HCT116 (cell line): ENCODE data around the gene CERS3. TPM values are rescaled to one million over a fixed set of nuclear protein-coding genes. Genes with fewer than 3 reads are reported as not detected.

Source experiments
- ATAC-seq: fragments of 200-7000 bp; cut with Tn5 transposase; 2 replicates; pipeline ENCODE4 v1.9.1; 2020; ENCODE audit warnings: mild to moderate bottlenecking, moderate library complexity
- BruUV-seq: library from RNA; stranded (reverse); fragments of 400-500 nt; replicated peaks from 2 replicates; lab custom pipeline; 2021; lab: Mats Ljungman, UMichigan
- CTCF ChIA-PET: fragments of 300-600 bp; sonication (Branson Sonifier 250); formaldehyde crosslinking; loops from one replicate; lab custom pipeline; 2021; ENCODE audit warnings: antibody characterized with exemption; lab: Charles Lee
- POLR2A ChIA-PET: fragments of 300-600, 350-600 bp; sonication (Branson Sonifier 250); formaldehyde crosslinking; loops from one replicate; lab custom pipeline; 2021; ENCODE audit warnings: antibody characterized with exemption; lab: Charles Lee
- RAD21 ChIA-PET, 2 experiments: fragments of 300-600 bp; sonication (Branson Sonifier 250); formaldehyde crosslinking; loops; one replicate each; lab custom pipeline; 2023; ENCODE audit warnings: low total read pairs in 2 of 2; ENCODE audit not compliant: uncharacterized antibody in 2 of 2, unreplicated experiment in 2 of 2, low non-redundant PET in 1 of 2; lab: Charles Lee
- DNase-seq: peaks from one replicate; pipeline ENCODE4 v3.0.0-alpha.2; 2010; ENCODE audit warnings: low read depth, low spot score
- H2AFZ ChIP-seq: fragments of 200-600 bp; shearing (Covaris generic), sonication (generic); 2 replicates; pipeline ENCODE4 v1.6.1; 2017; ENCODE audit warnings: low read depth, mixed run types, mixed read lengths, antibody characterized with exemption, low read length; ENCODE audit not compliant: poor library complexity, severe bottlenecking
- H3K27ac ChIP-seq: 2 replicates; pipeline ENCODE4 v1.5.1; 2012; ENCODE audit warnings: low read depth, low read length
- H3K27me3 ChIP-seq: fragments of 200-600 bp; sonication (generic); 2 replicates; pipeline ENCODE4 v1.6.1; 2016; ENCODE audit warnings: mixed run types, low read length, mixed read lengths; ENCODE audit not compliant: insufficient read depth
- H3K36me3 ChIP-seq, 2 experiments: fragments of 200-500 bp in 1 of 2; fragments of 200-600 bp in 1 of 2; sonication (Bioruptor generic) in 1 of 2; sonication (generic) in 1 of 2; 2 replicates each; pipeline versions ENCODE4 v1.5.1 to v1.6.1; 2014 to 2016; ENCODE audit warnings: low read length in 2 of 2, inconsistent platforms in 1 of 2, mixed read lengths in 1 of 2, mixed run types in 1 of 2; ENCODE audit not compliant: insufficient read depth in 2 of 2, control insufficient read depth in 1 of 2
- H3K4me1 ChIP-seq, 2 experiments: fragments of 200-600 bp in 1 of 2; sonication (generic) in 1 of 2; 2 replicates each; pipeline versions ENCODE4 v1.5.1 to v1.6.1; 2012 to 2017; ENCODE audit warnings: low read length in 2 of 2, inconsistent platforms in 1 of 2, mild to moderate bottlenecking in 1 of 2, mixed read lengths in 1 of 2, mixed run types in 1 of 2, moderate library complexity in 1 of 2; ENCODE audit not compliant: insufficient read depth in 2 of 2, control insufficient read depth in 1 of 2
- H3K4me2 ChIP-seq: fragments of 200-600 bp; sonication (generic); 2 replicates; pipeline ENCODE4 v1.6.1; 2017; ENCODE audit warnings: mixed run types, low read length, mixed read lengths
- H3K4me3 ChIP-seq, 2 experiments: fragments of 200-600 bp in 1 of 2; sonication (generic) in 1 of 2; replicated peaks in 1 of 2; 2 replicates each; pipeline ENCODE4 v1.5.1; 2011 to 2016; ENCODE audit warnings: low read length in 2 of 2, control low read depth in 1 of 2, low read depth in 1 of 2, mild to moderate bottlenecking in 1 of 2, mixed read lengths in 1 of 2, mixed run types in 1 of 2
- H3K79me2 ChIP-seq: fragments of 200-600 bp; sonication (generic); 2 replicates; pipeline ENCODE4 v1.6.1; 2017; ENCODE audit warnings: mild to moderate bottlenecking, mixed run types, low read length, moderate library complexity, mixed read lengths; ENCODE audit not compliant: insufficient read depth
- H3K9ac ChIP-seq: fragments of 200-600 bp; sonication (generic); 2 replicates; pipeline ENCODE4 v1.6.1; 2016; ENCODE audit warnings: low read length, mixed read lengths
- H3K9me2 ChIP-seq: fragments of 200-600 bp; sonication (generic), shearing (Covaris generic); 2 replicates; pipeline ENCODE4 v1.6.1; 2017; ENCODE audit warnings: mixed run types, mild to moderate bottlenecking, moderate library complexity; ENCODE audit not compliant: insufficient read depth
- H3K9me3 ChIP-seq, 2 experiments: fragments of 200-500 bp in 1 of 2; fragments of 200-600 bp in 1 of 2; sonication (Bioruptor generic) in 1 of 2; sonication (generic) in 1 of 2; 2 replicates each; pipeline ENCODE4 v1.6.1; 2014 to 2017; ENCODE audit warnings: low read length in 2 of 2, mixed read lengths in 2 of 2, inconsistent platforms in 1 of 2, low read depth in 1 of 2, mild to moderate bottlenecking in 1 of 2, mixed run types in 1 of 2, moderate library complexity in 1 of 2; ENCODE audit not compliant: control insufficient read depth in 1 of 2, insufficient read depth in 1 of 2
- H4K20me1 ChIP-seq: fragments of 200-600 bp; sonication (generic), shearing (Covaris generic); 2 replicates; pipeline ENCODE4 v1.6.1; 2017; ENCODE audit warnings: mixed run types, mild to moderate bottlenecking, moderate library complexity; ENCODE audit not compliant: insufficient read depth
- ATF3 ChIP-seq: IDR thresholded peaks from 2 replicates; pipeline ENCODE4 v1.6.1; 2012
- CBX3 ChIP-seq: IDR thresholded peaks from 2 replicates; pipeline ENCODE4 v1.6.1; 2012; ENCODE audit warnings: low read depth
- CEBPB ChIP-seq: IDR thresholded peaks from 2 replicates; pipeline ENCODE4 v1.6.1; 2012; ENCODE audit warnings: low read depth
- CTCF ChIP-seq, 3 experiments: fragments of 200-600 bp in 1 of 3; sonication (generic) in 1 of 3; IDR thresholded peaks in 2 of 3; conservative IDR thresholded peaks in 1 of 3; 2 replicates each; pipeline ENCODE4 v1.5.1; 2012 to 2017; ENCODE audit warnings: low read depth in 2 of 3, low read length in 2 of 3, antibody characterized with exemption in 1 of 3, borderline replicate concordance in 1 of 3, control low read depth in 1 of 3, mild to moderate bottlenecking in 1 of 3, mixed read lengths in 1 of 3, mixed run types in 1 of 3, moderate library complexity in 1 of 3; ENCODE audit not compliant: insufficient read depth in 1 of 3
- EGR1 ChIP-seq: IDR thresholded peaks from 2 replicates; pipeline ENCODE4 v1.6.1; 2012; ENCODE audit warnings: low read depth
- ELF1 ChIP-seq: IDR thresholded peaks from 2 replicates; pipeline ENCODE4 v1.6.1; 2012; ENCODE audit warnings: low read depth, borderline replicate concordance
- EZH2 ChIP-seq: fragments of 200-600 bp; sonication (generic); IDR thresholded peaks from 2 replicates; pipeline ENCODE4 v1.6.1; 2017; ENCODE audit warnings: antibody characterized with exemption, mixed run types
- EZH2phosphoT487 ChIP-seq: fragments of 200-600 bp; IDR thresholded peaks from 2 replicates; pipeline ENCODE4 v1.6.1; 2018; ENCODE audit warnings: antibody characterized with exemption, borderline replicate concordance
- FOSL1 ChIP-seq: IDR thresholded peaks from 2 replicates; pipeline ENCODE4 v1.6.1; 2012; ENCODE audit warnings: low read depth
- POLR2A ChIP-seq: IDR thresholded peaks from 2 replicates; pipeline ENCODE4 v1.7.0; 2011; ENCODE audit warnings: borderline replicate concordance; ENCODE audit not compliant: insufficient read depth, insufficient read length; ENCODE audit errors: extremely low read depth
- POLR2AphosphoS5 ChIP-seq: IDR thresholded peaks from 2 replicates; pipeline ENCODE4 v1.6.1; 2011; ENCODE audit warnings: mild to moderate bottlenecking, low read depth, low read length, moderate library complexity
- RAD21 ChIP-seq: IDR thresholded peaks from 2 replicates; pipeline ENCODE4 v1.6.1; 2012; ENCODE audit warnings: low read depth, mild to moderate bottlenecking
- REST ChIP-seq: IDR thresholded peaks from 2 replicates; pipeline ENCODE4 v1.6.1; 2012; ENCODE audit warnings: low read depth
- SP1 ChIP-seq: IDR thresholded peaks from 2 replicates; pipeline ENCODE4 v1.6.1; 2012; ENCODE audit warnings: low read depth
- SRF ChIP-seq: IDR thresholded peaks from 2 replicates; pipeline ENCODE4 v1.6.1; 2012; ENCODE audit warnings: low read depth
- TCF7L2 ChIP-seq: IDR thresholded peaks from 2 replicates; pipeline ENCODE4 v1.7.0; 2011; ENCODE audit warnings: borderline replicate concordance, inconsistent platforms; ENCODE audit not compliant: insufficient read depth, insufficient read length; ENCODE audit errors: extremely low read depth
- ZBTB33 ChIP-seq: IDR thresholded peaks from 2 replicates; pipeline ENCODE4 v1.6.1; 2011; ENCODE audit warnings: mild to moderate bottlenecking, low read length, moderate library complexity; ENCODE audit not compliant: insufficient replicate concordance; ENCODE audit errors: extremely low read depth
- ZFX ChIP-seq: fragments of 450-650 bp; IDR thresholded peaks from 2 replicates; pipeline ENCODE4 v1.6.1; 2017
- ZNF274 ChIP-seq: fragments of 200-500 bp; sonication (Bioruptor generic); IDR thresholded peaks from 2 replicates; pipeline ENCODE4 v1.6.1; 2014; ENCODE audit warnings: mild to moderate bottlenecking, low read depth, low read length, inconsistent platforms
- intact Hi-C: fragments of 100-400 bp; cut with micrococcal nuclease; formaldehyde crosslinking; loops from 2 replicates; pipeline ENCODE4 v1.10.0; 2022
- total RNA-seq: library from RNA; stranded (reverse); gene quantifications from one replicate; pipeline ENCODE4 v1.2.1, GENCODE V29; 2021; ENCODE audit not compliant: unreplicated experiment
- TF ChIP-seq, protein P1 (sequence below): IDR thresholded peaks from 2 replicates; pipeline ENCODE4 v1.6.1; 2012

CERS3 gene
- total RNA-seq, 1 experiment from 2014 or later: not detected

DNA sequence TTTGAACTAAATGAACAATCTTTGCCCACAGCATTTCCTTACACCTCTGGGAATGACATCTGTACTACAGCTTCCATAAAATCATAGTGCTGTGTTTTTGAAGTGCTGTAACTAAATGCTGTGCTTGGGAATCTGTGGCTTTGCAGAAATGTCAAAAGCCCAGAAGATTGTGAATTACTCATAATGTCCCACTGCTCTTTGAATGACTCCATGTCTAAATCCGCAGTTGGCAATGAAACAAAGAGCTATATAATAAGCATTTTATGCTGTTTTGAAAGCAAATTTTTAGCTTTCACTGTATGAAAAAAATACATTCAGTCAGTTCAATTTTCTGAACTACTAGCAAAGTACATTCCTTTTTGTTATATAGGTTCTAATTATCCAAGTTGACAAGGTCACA is 98.3 kb downstream of the CERS3 start:
- BruUV-seq: no TSS peak
- no peak overlapping the region for H3K27ac ChIP-seq
- no peak overlapping the region for H3K9ac ChIP-seq
- H3K4me3 ChIP-seq: no peak overlapping the region
- H3K27me3 ChIP-seq: no peaks in the 10 kb centered on the region
- ATAC-seq (no peak), DNase-seq (no peak)
- no peaks in the 10 kb centered on the region for H4K20me1 ChIP-seq
- H3K4me1 ChIP-seq: no peaks in the 10 kb centered on the region
- no peaks in the 10 kb centered on the region for H3K79me2 ChIP-seq
- ChIA-PET CTCF (no interaction called here), RAD21 (no interaction called here), POLR2A (no interaction called here)
- no peaks in the 10 kb centered on the region for H3K9me2 ChIP-seq
- H3K4me2 ChIP-seq: no peak overlapping the region
- intact Hi-C loops: no loop called here
- TF ChIP-seq REST: no peak
- TF ChIP-seq EZH2: no peak
- no peak for TF ChIP-seq ELF1
- no peak for TF ChIP-seq POLR2AphosphoS5
- no peak for TF ChIP-seq CTCF (IDR thresholded peaks at IDR 0.05 in 2 of 3, conservative IDR thresholded peaks at IDR 0.05 in 1 of 3; ENCODE audit: borderline replicate concordance in 1 of 3, insufficient read depth in 1 of 3, low read depth in 2 of 3, low read length in 2 of 3)
- no peak for TF ChIP-seq SRF
- no peak for TF ChIP-seq CEBPB
- TF ChIP-seq EGR1: no peak
- no peak for TF ChIP-seq RAD21
- TF ChIP-seq ZBTB33: no peak
- no peak for TF ChIP-seq POLR2A
- TF ChIP-seq CBX3: no peak
- TF ChIP-seq FOSL1: no peak
- TF ChIP-seq ZNF274: no peak
- TF ChIP-seq ATF3: no peak
- TF ChIP-seq SP1: no peak
- TF ChIP-seq TCF7L2: no peak
- TF ChIP-seq, protein P1, sequence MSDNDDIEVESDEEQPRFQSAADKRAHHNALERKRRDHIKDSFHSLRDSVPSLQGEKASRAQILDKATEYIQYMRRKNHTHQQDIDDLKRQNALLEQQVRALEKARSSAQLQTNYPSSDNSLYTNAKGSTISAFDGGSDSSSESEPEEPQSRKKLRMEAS: no peak
- no peak for TF ChIP-seq EZH2phosphoT487
- TF ChIP-seq ZFX: no peak
- no peaks in the 10 kb centered on the region for H3K36me3 ChIP-seq
- H2AFZ ChIP-seq: no peak overlapping the region
- H3K9me3 ChIP-seq: no peaks in the 10 kb centered on the region
